HepG2 (cell line): Measurements from ENCODE around the gene CLASRP. TPM values are rescaled to one million over a fixed set of nuclear protein-coding genes. Genes with fewer than 3 reads are reported as not detected.
A peak's percentile ranks its signal among the peaks of the same experiment; 100 is the strongest.

Experiments used
- FOSL2 ChIP-seq: sonication (generic); formaldehyde crosslinking; IDR thresholded peaks from 2 replicates; pipeline ENCODE4 v1.4.0; 2020; ENCODE audit warnings: missing genetic modification reagents
- LCORL ChIP-seq, 2 experiments: fragments of 450-650 bp in 1 of 2; sonication (generic) in 1 of 2; formaldehyde crosslinking in 1 of 2; IDR thresholded peaks; 2 replicates each; pipeline versions ENCODE4 v1.5.0 to v1.6.1; 2017 to 2020; ENCODE audit warnings: antibody characterized with exemption in 1 of 2, missing genetic modification reagents in 1 of 2
- RELA ChIP-seq: sonication (generic); formaldehyde crosslinking; IDR thresholded peaks from 2 replicates; pipeline ENCODE4 v1.4.0; 2020; ENCODE audit warnings: missing genetic modification reagents
- TBL1XR1 ChIP-seq: fragments of 150-350 bp; IDR thresholded peaks from 2 replicates; pipeline ENCODE4 v1.6.1; 2014; ENCODE audit warnings: borderline replicate concordance, low read length; ENCODE audit not compliant: partially characterized antibody
- ZNF263 ChIP-seq: sonication (generic); formaldehyde crosslinking; IDR thresholded peaks from 2 replicates; pipeline ENCODE4 v1.4.0; 2020; ENCODE audit warnings: missing genetic modification reagents
- ZNF326 ChIP-seq: sonication (generic); formaldehyde crosslinking; IDR thresholded peaks from 2 replicates; pipeline ENCODE4 v1.4.0; 2020; ENCODE audit warnings: missing genetic modification reagents, borderline replicate concordance
- ZNF337 ChIP-seq: sonication (generic); formaldehyde crosslinking; IDR thresholded peaks from 2 replicates; pipeline ENCODE4 v1.5.1; 2020; ENCODE audit warnings: missing genetic modification reagents, low read depth, mild to moderate bottlenecking, borderline replicate concordance
- ZNF383 ChIP-seq: sonication (generic); formaldehyde crosslinking; IDR thresholded peaks from 2 replicates; pipeline ENCODE4 v1.4.0; 2020; ENCODE audit warnings: missing genetic modification reagents, mild to moderate bottlenecking, borderline replicate concordance
- ZNF704 ChIP-seq: sonication (generic); formaldehyde crosslinking; IDR thresholded peaks from 2 replicates; pipeline ENCODE4 v1.8.1; 2023; ENCODE audit warnings: mild to moderate bottlenecking, inconsistent platforms, moderate library complexity, missing genetic modification reagents, borderline replicate concordance
- ZNF766 ChIP-seq: sonication (generic); formaldehyde crosslinking; IDR thresholded peaks from 2 replicates; pipeline ENCODE4 v1.5.0; 2020; ENCODE audit warnings: missing genetic modification reagents, borderline replicate concordance
- polyA plus RNA-seq, 8 experiments: library from polyadenylated mRNA; depleted of rRNA in 3 of 8; stranded (reverse) in 7 of 8; unstranded in 1 of 8; fragments of >200 nt; fragmentation: Illumina TruSeq in 4 of 8; extraction: Trizol in 4 of 8; gene quantifications; 2 replicates each; pipeline versions ENCODE4 v1.2.1 to v1.2.3, GENCODE V29; 2011 to 2016; ENCODE audit warnings: low read depth in 4 of 8, missing spikeins in 1 of 8, mixed read lengths in 1 of 8; ENCODE audit not compliant: insufficient read depth in 1 of 8
- total RNA-seq, 5 experiments: library from RNA; depleted of rRNA; stranded (reverse); fragments of >200 nt; fragmentation: Illumina TruSeq; extraction: Trizol; gene quantifications; 2 replicates each; pipeline ENCODE4 v1.2.3, GENCODE V29; 2016; ENCODE audit warnings: low read depth in 1 of 5

Gene CLASRP
- total and polyA plus RNA-seq, 2 of the 13 experiments (the other 11 are each of a cell fraction or from before 2014, with no cell fraction given) = 32.0 to 51.4 TPM

- TF ChIP-seq ZNF337 (no peak), FOSL2 (CRISPR knock-in tag) (peak; percentile 97), ZNF263 (peak; percentile 96), ZNF326 (CRISPR knock-in tag) (no peak), ZNF704 (CRISPR knock-in tag) (no peak), LCORL (IDR thresholded peaks at IDR 0.05) (no peak), LCORL (CRISPR knock-in tag; IDR thresholded peaks at IDR 0.05) (no peak), RELA (CRISPR knock-in tag) (no peak), TBL1XR1 (peak; percentile 19), ZNF383 (CRISPR knock-in tag) (no peak), ZNF766 (CRISPR knock-in tag) (peak; percentile 58; the same call in 1 of the 2 replicates)
These were observed 59.1 kb downstream of the CLASRP start (continued) for GRCh38 chr19:45097776-45098520.
